H1 (cell line): ENCODE data around the gene MAP3K14. TPM values are rescaled to one million over a fixed set of nuclear protein-coding genes. Genes with fewer than 3 reads are reported as not detected.

Source experiments
- CTCF ChIA-PET: fragments of 300-600 bp; sonication (Branson Sonifier 250); formaldehyde crosslinking; loops from one replicate; lab custom pipeline; 2021; ENCODE audit not compliant: partially characterized antibody; lab: Charles Lee
- POLR2A ChIA-PET: fragments of 300-600 bp; sonication (Branson Sonifier 250); formaldehyde crosslinking; loops from one replicate; lab custom pipeline; 2021; ENCODE audit warnings: inconsistent platforms; ENCODE audit not compliant: partially characterized antibody; lab: Charles Lee
- DNase-seq, 2 experiments: peaks; one replicate each; pipeline versions ENCODE4 v3.0.0 to v3.0.0-alpha.2; 2010 to 2022; ENCODE audit warnings: low spot score in 2 of 2, low read depth in 1 of 2, mixed read lengths in 1 of 2
- FAIRE-seq: peaks from 2 replicates; lab custom pipeline; 2011; peaks lifted over from hg19 to GRCh38; lab: Jason Lieb, UNC
- H2AFZ ChIP-seq: 2 replicates; pipeline ENCODE4 v1.8.1; 2012; ENCODE audit warnings: low read length, inconsistent platforms
- H2AK5ac ChIP-seq: 2 replicates; pipeline ENCODE4 v1.6.1; 2013; ENCODE audit warnings: low read depth, low read length
- H2BK120ac ChIP-seq: replicated peaks from 2 replicates; pipeline ENCODE3; 2013; ENCODE audit warnings: low read depth, low read length, inconsistent platforms
- H2BK12ac ChIP-seq: 2 replicates; pipeline ENCODE4 v1.6.1; 2013; ENCODE audit warnings: low read depth, low read length
- H2BK15ac ChIP-seq: 2 replicates; pipeline ENCODE4 v1.6.1; 2013; ENCODE audit warnings: low read length
- H2BK20ac ChIP-seq: 2 replicates; pipeline ENCODE4 v1.6.1; 2013; ENCODE audit warnings: low read length
- H2BK5ac ChIP-seq: 2 replicates; pipeline ENCODE4 v1.6.1; 2013; ENCODE audit warnings: low read depth, low read length
- H3K14ac ChIP-seq: 2 replicates; pipeline ENCODE4 v1.6.1; 2013; ENCODE audit warnings: inconsistent platforms; ENCODE audit not compliant: insufficient read length
- H3K18ac ChIP-seq: 2 replicates; pipeline ENCODE4 v1.6.1; 2013; ENCODE audit warnings: low read length; ENCODE audit errors: extremely low read depth
- H3K23ac ChIP-seq: 2 replicates; pipeline ENCODE4 v1.6.1; 2013; ENCODE audit warnings: inconsistent platforms; ENCODE audit not compliant: insufficient read length
- H3K23me2 ChIP-seq: 2 replicates; pipeline ENCODE4 v1.6.1; 2013; ENCODE audit warnings: low read depth, low read length
- H3K27ac ChIP-seq: 2 replicates; pipeline ENCODE4 v1.6.1; 2011; ENCODE audit warnings: low read depth, low read length, inconsistent platforms
- H3K27me3 ChIP-seq, 4 experiments: replicated peaks in 1 of 4; 1 replicate in 1 of 4; 2 replicates in 3 of 4; pipeline versions ENCODE4 v1.6.1 to v1.8.1; 2011 to 2013; ENCODE audit warnings: low read length in 3 of 4, mild to moderate bottlenecking in 3 of 4, inconsistent platforms in 2 of 4, mixed read lengths in 2 of 4, moderate library complexity in 1 of 4; ENCODE audit not compliant: control insufficient read depth in 3 of 4, insufficient read depth in 3 of 4; ENCODE audit errors: extremely low read depth in 1 of 4
- H3K36me3 ChIP-seq, 4 experiments: 2 replicates each; pipeline versions ENCODE4 v1.6.1 to v1.8.1; 2011 to 2013; ENCODE audit warnings: mild to moderate bottlenecking in 4 of 4, low read length in 3 of 4, moderate library complexity in 2 of 4, control low read depth in 1 of 4, inconsistent platforms in 1 of 4; ENCODE audit not compliant: insufficient read depth in 4 of 4, control insufficient read depth in 2 of 4
- H3K4ac ChIP-seq: replicated peaks from 2 replicates; pipeline ENCODE3; 2013; ENCODE audit warnings: low read length, low read depth, mixed read lengths, inconsistent platforms; ENCODE audit not compliant: insufficient read length
- H3K4me1 ChIP-seq, 4 experiments: replicated peaks in 1 of 4; 1 replicate in 1 of 4; 2 replicates in 3 of 4; pipeline versions ENCODE4 v1.6.1 to v1.8.1; 2011 to 2013; ENCODE audit warnings: low read length in 3 of 4, inconsistent platforms in 2 of 4, mixed read lengths in 1 of 4; ENCODE audit not compliant: insufficient read depth in 4 of 4, control insufficient read depth in 3 of 4
- H3K4me2 ChIP-seq, 2 experiments: 2 replicates each; pipeline versions ENCODE4 v1.6.1 to v1.8.1; 2011 to 2013; ENCODE audit warnings: low read depth in 2 of 2, low read length in 2 of 2, control low read depth in 1 of 2, inconsistent platforms in 1 of 2, mild to moderate bottlenecking in 1 of 2; ENCODE audit not compliant: insufficient read depth in 1 of 2
- H3K4me3 ChIP-seq, 4 experiments: fragments of 200-600, 300-600 bp in 1 of 4; sonication (generic), shearing (Covaris generic), sonication (Bioruptor Twin) in 1 of 4; 2 replicates each; pipeline versions ENCODE4 v1.5.1 to v1.8.1; 2011 to 2016; ENCODE audit warnings: low read length in 4 of 4, low read depth in 3 of 4, control low read depth in 2 of 4, inconsistent platforms in 2 of 4, mild to moderate bottlenecking in 2 of 4, mixed read lengths in 1 of 4, moderate library complexity in 1 of 4; ENCODE audit not compliant: insufficient read depth in 2 of 4; ENCODE audit errors: extremely low read depth in 1 of 4
- H3K56ac ChIP-seq: replicated peaks from 2 replicates; pipeline ENCODE3; 2013; ENCODE audit warnings: low read depth, mild to moderate bottlenecking, mixed read lengths, low read length, inconsistent platforms; ENCODE audit not compliant: insufficient read length
- H3K79me1 ChIP-seq: 2 replicates; pipeline ENCODE4 v1.6.1; 2013; ENCODE audit warnings: low read depth, low read length, control low read depth
- H3K79me2 ChIP-seq, 2 experiments: 2 replicates each; pipeline versions ENCODE4 v1.6.1 to v1.8.1; 2012 to 2013; ENCODE audit warnings: low read length in 2 of 2, mild to moderate bottlenecking in 2 of 2, inconsistent platforms in 1 of 2; ENCODE audit not compliant: insufficient read depth in 2 of 2, control insufficient read depth in 1 of 2
- H3K9ac ChIP-seq, 4 experiments: replicated peaks in 1 of 4; 1 replicate in 1 of 4; 2 replicates in 3 of 4; pipeline versions ENCODE4 v1.6.1 to v1.8.1; 2011 to 2013; ENCODE audit warnings: low read depth in 3 of 4, low read length in 3 of 4, control low read depth in 2 of 4, mild to moderate bottlenecking in 2 of 4, moderate library complexity in 2 of 4, inconsistent platforms in 1 of 4; ENCODE audit errors: extremely low read depth in 1 of 4
- H3K9me3 ChIP-seq, 2 experiments: 2 replicates each; pipeline versions ENCODE4 v1.6.1 to v1.8.1; 2012 to 2013; ENCODE audit warnings: mild to moderate bottlenecking in 2 of 2, moderate library complexity in 2 of 2, control low read depth in 1 of 2, inconsistent platforms in 1 of 2, low read depth in 1 of 2, low read length in 1 of 2, mixed read lengths in 1 of 2; ENCODE audit not compliant: insufficient read depth in 2 of 2
- H4K20me1 ChIP-seq, 2 experiments: replicated peaks in 1 of 2; 2 replicates each; pipeline versions ENCODE3 to v1.8.1; 2011 to 2013; ENCODE audit warnings: inconsistent platforms in 2 of 2, low read length in 2 of 2, mild to moderate bottlenecking in 1 of 2; ENCODE audit not compliant: insufficient read depth in 2 of 2, control insufficient read depth in 1 of 2
- H4K5ac ChIP-seq: 2 replicates; pipeline ENCODE4 v1.6.1; 2013; ENCODE audit warnings: low read length, low read depth, mixed read lengths, inconsistent platforms; ENCODE audit not compliant: insufficient read length
- H4K8ac ChIP-seq: 2 replicates; pipeline ENCODE4 v1.8.0; 2013; ENCODE audit warnings: mild to moderate bottlenecking, moderate library complexity, low read length, inconsistent platforms; ENCODE audit not compliant: insufficient read depth; ENCODE audit errors: extremely low read depth
- H4K91ac ChIP-seq: replicated peaks from 2 replicates; pipeline ENCODE3; 2013; ENCODE audit warnings: low read length, mixed read lengths, inconsistent platforms; ENCODE audit not compliant: insufficient read length
- CREB1 ChIP-seq: IDR thresholded peaks from 2 replicates; pipeline ENCODE4 v1.6.1; 2012; ENCODE audit warnings: inconsistent platforms
- FOSL1 ChIP-seq: IDR thresholded peaks from 2 replicates; pipeline ENCODE4 v1.6.1; 2011; ENCODE audit warnings: mild to moderate bottlenecking, low read depth, low read length, moderate library complexity; ENCODE audit not compliant: insufficient read depth
- NRF1 ChIP-seq: IDR thresholded peaks from 2 replicates; pipeline ENCODE4 v1.6.1; 2011; ENCODE audit warnings: mild to moderate bottlenecking, low read depth, low read length, improper control_type of control experiment
- TAF1 ChIP-seq: IDR thresholded peaks from 2 replicates; pipeline ENCODE4 v1.6.1; 2011; ENCODE audit warnings: mild to moderate bottlenecking, low read depth, low read length
- YY1 ChIP-seq: IDR thresholded peaks from 2 replicates; pipeline ENCODE4 v1.6.1; 2011; ENCODE audit warnings: low read depth, mild to moderate bottlenecking, low read length
- WGBS, 2 experiments: shearing (Covaris generic) in 1 of 2; methylation state at CpG; one replicate each; pipeline versions ENCODE4 v1.1.6 to v1.1.7; 2013 to 2015; ENCODE audit warnings: low lambda C conversion rate in 2 of 2, mixed read lengths in 2 of 2, inconsistent platforms in 1 of 2, low coverage in 1 of 2, missing lambda C conversion rate in 1 of 2; ENCODE audit not compliant: insufficient replicate concordance in 2 of 2, insufficient coverage in 1 of 2, insufficient read length in 1 of 2; ENCODE audit errors: extremely low coverage in 1 of 2, missing lambda C conversion rate in 1 of 2; 5-methylcytosine and 5-hydroxymethylcytosine counted together
- polyA plus RNA-seq, 7 experiments: library from polyadenylated mRNA; depleted of rRNA in 3 of 7; stranded (reverse) in 5 of 7; unstranded in 2 of 7; fragments of >200 nt in 5 of 7; fragments of 200-250 nt in 2 of 7; gene quantifications; 1 replicate in 5 of 7; 2 replicates in 1 of 7; 4 replicates in 1 of 7; pipeline versions ENCODE4 v1.2.1 to v1.2.3, GENCODE V29; 2011 to 2013; ENCODE audit warnings: missing spikeins in 2 of 7, mixed read lengths in 2 of 7
- total RNA-seq: library from RNA; stranded (reverse); fragmentation: NEBNext Ultra II Directional; extraction: Animal tissue kit (Norgen Biotek cat#: 25700); gene quantifications from 2 replicates; pipeline ENCODE4 v1.2.1, GENCODE V29; 2021

Gene MAP3K14
- total and polyA plus RNA-seq, 2 of the 8 experiments (the other 6 are each of a cell fraction or from before 2014, with no cell fraction given), result 5.2 to 6.1 TPM

DNA sequence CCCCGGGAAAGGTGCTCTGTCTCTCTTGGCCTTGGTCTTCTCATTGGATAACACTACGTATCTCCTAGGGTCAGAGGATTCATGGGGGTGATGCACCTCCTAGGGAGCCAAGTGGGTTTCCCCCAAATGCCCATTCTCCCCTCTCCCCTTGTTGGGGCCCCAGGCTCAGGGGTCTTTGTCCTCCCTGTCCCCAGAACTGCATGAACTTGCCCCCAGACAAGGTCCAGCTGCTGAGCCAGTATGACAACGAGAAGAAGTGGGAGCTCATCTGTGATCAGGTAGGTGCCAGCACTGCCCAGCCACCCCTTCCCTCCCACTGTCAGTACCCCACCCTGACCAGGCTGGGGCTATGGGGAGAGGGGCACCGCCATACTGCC lies 86.4 kb downstream of the MAP3K14 start:
- Histone ChIP-seq H2BK5ac (no peak overlapping the region), H3K27me3 (peaks cover 0 to 5% (median under 1%) of the 10 kb centered on the region in 4 experiments; a peak in 2 of 7 replicates), H2BK15ac (peak overlapping the region; percentile 72; the same call in 1 of the 2 replicates), H3K4me1 (peaks cover 5 to 29% (median 16%) of the 10 kb centered on the region in 4 experiments), H3K18ac (no peak overlapping the region), H3K56ac (no peak overlapping the region), H3K4me3 (no peak overlapping the region), H3K14ac (no peak overlapping the region), H3K79me2 (no peaks in the 10 kb centered on the region), H2AK5ac (no peak overlapping the region), H4K5ac (no peak overlapping the region), H4K20me1 (peaks cover 0 to 3% of the 10 kb centered on the region in 2 experiments), H3K36me3 (no peaks in the 10 kb centered on the region), H2BK12ac (peak overlapping the region; percentile 68; the same call in 1 of the 2 replicates), H2AFZ (no peak overlapping the region), H4K8ac (no peak overlapping the region), H3K9ac (no peak overlapping the region), H3K23ac (no peak overlapping the region), H2BK20ac (no peak overlapping the region), H3K9me3 (no peaks in the 10 kb centered on the region), H3K4me2 (no peak overlapping the region), H3K27ac (no peak overlapping the region), H3K23me2 (no peaks in the 10 kb centered on the region), H3K79me1 (no peaks in the 10 kb centered on the region), H4K91ac (no peak overlapping the region), H3K4ac (no peak overlapping the region), H2BK120ac (no peak overlapping the region)
- TF ChIP-seq TAF1 (no peak), CREB1 (no peak), FOSL1 (no peak), YY1 (no peak), NRF1 (no peak)
- ChIA-PET POLR2A (interaction anchor here (0.7 to 2.8 kb wide), 6 partner anchors 11 to 201 kb away, joined by 3 to 18 read pairs (median 8); partner anchors contain the start of gene HEXIM1), CTCF (interaction anchor here (0.7 to 22.1 kb wide), 20 partner anchors 8 to 206 kb away, joined by 3 to 362 read pairs (median 5); partner anchors contain the start of genes ACBD4 and FMNL1)
- no peak for FAIRE-seq
- WGBS, 2 experiments, result 89% methylated on average over 4 of the region's 4 CpGs; no CpG with 5 or more reads in 1 of the 2 experiments
- no peak for DNase-seq
